Erythroblast (primary cell): ENCODE data around the gene SPARCL1.
"Not testable (repeated sequence)": the region's sequence is repeated elsewhere in the genome, so short reads cannot be mapped to it uniquely, and the experiment has no call there.

Experiments
- DNase-seq, 2 experiments: peaks; one replicate each; lab custom pipeline; 2025; lab: John Stamatoyannopoulos, UW
- GATA1 ChIP-seq: IDR thresholded peaks from 2 replicates; pipeline ENCODE4 v1.6.1; 2011; ENCODE audit warnings: low read depth, mild to moderate bottlenecking, control low read depth, low read length, moderate library complexity
- POLR2A ChIP-seq: IDR thresholded peaks from 2 replicates; pipeline ENCODE4 v1.6.1; 2011; ENCODE audit warnings: mild to moderate bottlenecking, low read length

Gene SPARCL1

GRCh38 chr4:87529187-87529586 lies at the start of gene SPARCL1:
Gene SPARCL1, minus strand, starts transcription at chr4:87529376. Its CDS starts 29,802 bp downstream, at chr4:87499574.
- DNase-seq: no peak
- TF ChIP-seq POLR2A: no peak
- TF ChIP-seq GATA1: no peak

- no peak for DNase-seq
- TF ChIP-seq GATA1: no peak
Observed at GRCh38 chr4:87575983-87576382, 46.8 kb upstream of the SPARCL1 start.

- DNase-seq: no peak
- TF ChIP-seq POLR2A (no peak), GATA1 (no peak)
Observed at GRCh38 chr4:87575408-87575807, 46.2 kb upstream of the SPARCL1 start.

- no peak for TF ChIP-seq POLR2A
- no peak for DNase-seq
Observed at GRCh38 chr4:87574996-87575395, 45.8 kb upstream of the SPARCL1 start.

- DNase-seq: not testable (repeated sequence)
Observed at GRCh38 chr4:87574376-87574775, 45.2 kb upstream of the SPARCL1 start.

- TF ChIP-seq GATA1 (no peak), POLR2A (no peak)
- no peak for DNase-seq
Observed at GRCh38 chr4:87570290-87570805, 41.2 kb upstream of the SPARCL1 start.

- DNase-seq: no peak
- TF ChIP-seq POLR2A (no peak), GATA1 (no peak)
Observed at GRCh38 chr4:87567191-87567590, 38.0 kb upstream of the SPARCL1 start.

GRCh38 chr4:87566276-87566675 lies 37.1 kb upstream of the SPARCL1 start:
- no peak for DNase-seq
- no peak for TF ChIP-seq POLR2A

- TF ChIP-seq GATA1 (no peak), POLR2A (no peak)
- no peak for DNase-seq
Observed at GRCh38 chr4:87565746-87566145, 36.6 kb upstream of the SPARCL1 start.

- no peak for DNase-seq
Observed at GRCh38 chr4:87560802-87561201, 31.6 kb upstream of the SPARCL1 start.

GRCh38 chr4:87559090-87559837 lies 30.1 kb upstream of the SPARCL1 start:
- TF ChIP-seq POLR2A: no peak
- TF ChIP-seq GATA1: no peak
- no peak for DNase-seq

More at GRCh38 chr4:87560802-87561201, 31.6 kb upstream of the SPARCL1 start:
- TF ChIP-seq POLR2A (no peak), GATA1 (no peak)

GRCh38 chr4:87557348-87557747 lies 28.2 kb upstream of the SPARCL1 start:
- TF ChIP-seq POLR2A: no peak
- TF ChIP-seq GATA1: no peak
- no peak for DNase-seq

- DNase-seq: no peak
- TF ChIP-seq POLR2A (no peak), GATA1 (no peak)
Observed at GRCh38 chr4:87555773-87556619, 26.8 kb upstream of the SPARCL1 start.

- TF ChIP-seq GATA1: no peak
- DNase-seq: no peak
Observed at GRCh38 chr4:87553182-87553581, 24.0 kb upstream of the SPARCL1 start.

- TF ChIP-seq POLR2A (no peak), GATA1 (no peak)
Observed at GRCh38 chr4:87551361-87551760, 22.2 kb upstream of the SPARCL1 start.

More at GRCh38 chr4:87551361-87551760, 22.2 kb upstream of the SPARCL1 start:
- no peak for DNase-seq
